Lower lobe of right lung (tissue), 2 donors: ENCODE data around the gene CEP290. TPM values are rescaled to one million over a fixed set of nuclear protein-coding genes. Genes with fewer than 3 reads are reported as not detected.
A peak's percentile ranks its signal among the peaks of the same experiment; 100 is the strongest.

ENCODE experiments used
- ATAC-seq, 2 donors: fragments of 200-7000 bp; cut with Tn5 transposase; one replicate each; pipeline ENCODE4 v1.9.1; 2020 to 2022; ENCODE audit warnings: mild to moderate bottlenecking in 2 of 2, moderate library complexity in 2 of 2
- DNase-seq: peaks from one replicate; pipeline ENCODE4 v3.0.0-alpha.2; 2020
- H3K27ac ChIP-seq: fragments of 200-600 bp; one replicate; pipeline ENCODE4 v1.8.0; 2022
- H3K27me3 ChIP-seq: fragments of 200-600 bp; one replicate; pipeline ENCODE4 v1.8.0; 2022; ENCODE audit warnings: low read depth
- H3K36me3 ChIP-seq: fragments of 200-600 bp; one replicate; pipeline ENCODE4 v1.8.0; 2022; ENCODE audit warnings: mild to moderate bottlenecking
- H3K4me1 ChIP-seq: fragments of 200-600 bp; one replicate; pipeline ENCODE4 v1.8.0; 2022
- H3K4me3 ChIP-seq: fragments of 200-600 bp; one replicate; pipeline ENCODE4 v1.8.0; 2022; ENCODE audit warnings: mild to moderate bottlenecking
- H3K9me3 ChIP-seq: fragments of 200-600 bp; one replicate; pipeline ENCODE4 v1.8.0; 2022
- CTCF ChIP-seq: fragments of 200-600 bp; IDR thresholded peaks from one replicate; pipeline ENCODE4 v1.8.0; 2022; ENCODE audit warnings: antibody characterized with exemption, mild to moderate bottlenecking
- intact Hi-C: fragments of 100-400 bp; cut with DNase I; formaldehyde crosslinking; loops from one replicate; pipeline ENCODE4 v1.11.0; 2022
- total RNA-seq: library from RNA; stranded (reverse); fragmentation: NEBNext Ultra II Directional; extraction: Animal tissue kit (Norgen Biotek cat#: 25700); gene quantifications from one replicate; pipeline ENCODE4 v1.2.1, GENCODE V29; 2021
- donor health status: DM: no; HTN: yes; CAD: no; lungs with severe emphysema.

The CEP290 gene
- total RNA-seq, 1 donor from 2014 or later, result 11.6 TPM

- peaks cover 34% of the 10 kb centered on the region for H3K36me3 ChIP-seq
- intact Hi-C loops, result no loop called here
- H3K27ac ChIP-seq, result no peak overlapping the region
- DNase-seq, result no peak
- H3K4me3 ChIP-seq, result no peak overlapping the region
- TF ChIP-seq CTCF, result no peak
- no peaks in the 10 kb centered on the region for H3K27me3 ChIP-seq
- H3K4me1 ChIP-seq, result no peaks in the 10 kb centered on the region
- no peak for ATAC-seq
- no peaks in the 10 kb centered on the region for H3K9me3 ChIP-seq
These were observed 79.4 kb downstream of the CEP290 start for GRCh38 chr12:88062474-88062873.

GRCh38 chr12:88058719-88059077, 83.2 kb downstream of the CEP290 start:
- no peaks in the 10 kb centered on the region for H3K27me3 ChIP-seq
- H3K4me1 ChIP-seq, result no peaks in the 10 kb centered on the region
- no peak overlapping the region for H3K4me3 ChIP-seq
- DNase-seq (no peak), ATAC-seq (no peak)
- intact Hi-C loops, result no loop called here
- no peak for TF ChIP-seq CTCF
- peaks cover 54% of the 10 kb centered on the region for H3K36me3 ChIP-seq
- no peaks in the 10 kb centered on the region for H3K9me3 ChIP-seq
- H3K27ac ChIP-seq, result no peak overlapping the region

- TF ChIP-seq CTCF, result no peak
- intact Hi-C loops, result no loop called here
- Histone ChIP-seq H3K36me3 (peaks cover 58% of the 10 kb centered on the region), H3K27me3 (no peaks in the 10 kb centered on the region), H3K4me1 (no peaks in the 10 kb centered on the region), H3K27ac (no peak overlapping the region), H3K9me3 (no peaks in the 10 kb centered on the region), H3K4me3 (no peak overlapping the region)
- ATAC-seq (no peak), DNase-seq (no peak)
These were observed 83.7 kb downstream of the CEP290 start for GRCh38 chr12:88057994-88058718.

GRCh38 chr12:88056571-88056970, 85.3 kb downstream of the CEP290 start:
- Histone ChIP-seq H3K27me3 (no peaks in the 10 kb centered on the region), H3K27ac (no peak overlapping the region), H3K4me1 (no peaks in the 10 kb centered on the region), H3K9me3 (no peaks in the 10 kb centered on the region), H3K36me3 (peaks cover 55% of the 10 kb centered on the region), H3K4me3 (no peak overlapping the region)
- ATAC-seq (no peak), DNase-seq (no peak)
- TF ChIP-seq CTCF, result no peak
- intact Hi-C loops, result no loop called here

- Histone ChIP-seq H3K27ac (no peak overlapping the region), H3K9me3 (no peaks in the 10 kb centered on the region), H3K4me3 (no peak overlapping the region), H3K36me3 (peaks cover 70% of the 10 kb centered on the region), H3K4me1 (no peaks in the 10 kb centered on the region), H3K27me3 (no peaks in the 10 kb centered on the region)
- peak; percentile 17 for TF ChIP-seq CTCF
- ATAC-seq, result peak; percentile 47 to 50
- intact Hi-C loops, result no loop called here
- DNase-seq, result no peak
These were observed 89.2 kb downstream of the CEP290 start for GRCh38 chr12:88052686-88053085.
